Measurements from ENCODE around the gene TMEM147. TPM values are rescaled to one million over a fixed set of nuclear protein-coding genes. Genes with fewer than 3 reads are reported as not detected.

Gene TMEM147
- total and polyA plus RNA-seq, 2 of the 4 experiments (the other 2 are of a cell fraction) = 67.6 to 108 TPM

DNA sequence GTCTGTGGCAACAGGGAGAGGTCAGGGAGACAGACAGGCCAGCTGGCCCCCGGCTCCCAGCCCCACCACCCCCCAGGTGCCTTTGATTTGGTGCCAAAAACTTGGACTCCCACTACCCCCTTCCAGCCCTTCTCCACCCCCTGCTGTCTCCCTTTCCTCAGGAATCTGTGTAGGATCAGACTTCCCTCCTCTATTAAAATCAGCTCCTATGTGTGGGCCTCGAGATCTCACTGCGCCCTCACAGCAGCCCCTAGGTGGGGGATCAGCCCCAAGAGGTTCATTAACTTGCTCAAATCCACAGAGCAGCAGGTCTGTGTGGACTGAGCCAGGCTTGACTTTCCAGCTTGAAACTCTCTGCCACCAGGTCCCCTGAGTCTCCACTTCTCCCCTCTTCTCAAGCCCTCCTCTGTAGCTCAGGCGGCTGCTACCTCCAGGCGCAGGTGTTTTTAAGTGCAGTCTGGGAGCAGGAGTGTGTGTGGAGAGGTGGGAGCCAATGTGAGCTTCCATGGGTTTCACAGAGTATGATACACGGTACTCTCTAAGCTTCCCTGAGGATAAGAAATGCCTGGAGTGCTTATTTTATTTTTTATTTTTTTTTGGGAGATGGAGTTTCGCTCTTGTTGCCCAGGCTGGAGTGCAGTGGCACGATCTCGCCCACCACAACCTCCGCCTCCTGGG, 10.5 kb upstream of the TMEM147 start:
- Histone ChIP-seq H3K27ac (ENCODE audit: insufficient read depth, low read length) (no peak overlapping the region), H2BK5ac (ENCODE audit: low read depth, low read length, poor library complexity, severe bottlenecking) (no peak overlapping the region), H3K4me1 (ENCODE audit: control insufficient read depth, insufficient read depth, low read length) (peaks cover 7% of the 10 kb centered on the region; the same call in 1 of the 2 replicates), H3K4ac (ENCODE audit: low read depth, low read length) (no peak overlapping the region), H3K9ac (ENCODE audit: low read depth, low read length) (no peak overlapping the region), H3K23ac (ENCODE audit: low read depth, low read length) (no peak overlapping the region; the same call in 1 of the 2 replicates), H4K5ac (ENCODE audit: low read depth, low read length) (no peak overlapping the region), H3K9me3 (ENCODE audit: control insufficient read depth, insufficient read depth, low read length) (no peaks in the 10 kb centered on the region), H2AFZ (replicated peaks; ENCODE audit: low read length, poor library complexity) (no peak overlapping the region), H3K27me3 (ENCODE audit: control insufficient read depth, insufficient read depth, low read length) (peaks cover 8% of the 10 kb centered on the region; the same call in 1 of the 2 replicates), H3K18ac (ENCODE audit: low read depth, low read length) (no peak overlapping the region), H2BK15ac (ENCODE audit: low read depth, low read length) (no peak overlapping the region; the same call in 2 of the 3 replicates), H4K20me1 (ENCODE audit: insufficient read depth, low read length) (no peaks in the 10 kb centered on the region), H3K9me1 (ENCODE audit: insufficient read depth, low read length) (peaks cover 5% of the 10 kb centered on the region), H2AK5ac (ENCODE audit: low read depth, low read length) (no peak overlapping the region), H2BK120ac (ENCODE audit: low read depth, low read length) (no peak overlapping the region), H2BK20ac (ENCODE audit: low read depth, low read length) (no peak overlapping the region), H3K79me1 (ENCODE audit: low read depth in 1 of 2, low read length in 2 of 2) (no peaks in the 10 kb centered on the region), H3K14ac (replicated peaks; ENCODE audit: low read depth, low read length) (no peak overlapping the region), H3K56ac (ENCODE audit: extremely low read depth, insufficient read depth, low read length) (no peak overlapping the region), H4K8ac (ENCODE audit: low read depth in 2 of 2, low read length in 2 of 2) (no peak overlapping the region), H3K4me3 (ENCODE audit: insufficient read depth, low read depth, low read length) (no peak overlapping the region), H4K91ac (ENCODE audit: insufficient read depth, low read depth, low read length) (no peak overlapping the region), H3K4me2 (ENCODE audit: low read depth, low read length) (no peak overlapping the region), H3K36me3 (ENCODE audit: control insufficient read depth, insufficient read depth, low read length) (no peaks in the 10 kb centered on the region), H2AK9ac (replicated peaks; ENCODE audit: low read depth, low read length, poor library complexity) (no peak overlapping the region)
- WGBS, 2 experiments (ENCODE audit: extremely low coverage in 2 of 2, insufficient read length in 1 of 2) = 80% methylated on average over 2 of the region's 10 CpGs; no CpG with 5 or more reads in 1 of the 2 experiments
- CTCF ChIA-PET = no interaction called here
- intact Hi-C loops (cut with micrococcal nuclease) = no loop called here
- no TSS peak for BruUV-seq (replicated peaks)
- TF ChIP-seq POLR2A (IDR thresholded peaks at IDR 0.05; ENCODE audit: low read depth, low read length) (no peak), CEBPB (IDR thresholded peaks at IDR 0.05; ENCODE audit: low read depth, low read length) (no peak), MXI1 (IDR thresholded peaks at IDR 0.05; ENCODE audit: borderline replicate concordance, low read depth, low read length) (no peak), MAZ (IDR thresholded peaks at IDR 0.05; ENCODE audit: borderline replicate concordance, low read depth, low read length) (no peak), MAFK (IDR thresholded peaks at IDR 0.05; ENCODE audit: low read depth, low read length) (no peak), CHD1 (IDR thresholded peaks at IDR 0.05; ENCODE audit: low read depth, low read length) (no peak), SMC3 (IDR thresholded peaks at IDR 0.05; ENCODE audit: low read depth, low read length) (no peak), RCOR1 (IDR thresholded peaks at IDR 0.05; ENCODE audit: insufficient replicate concordance, low read length) (no peak), NFE2L2 (IDR thresholded peaks at IDR 0.05; ENCODE audit: low read depth, low read length) (no peak), RAD21 (IDR thresholded peaks at IDR 0.05; ENCODE audit: low read length) (no peak), FOS (IDR thresholded peaks at IDR 0.05; ENCODE audit: low read depth, low read length) (no peak), BHLHE40 (IDR thresholded peaks at IDR 0.05; ENCODE audit: low read depth, low read length) (no peak)
- TF ChIP-seq, protein P1, sequence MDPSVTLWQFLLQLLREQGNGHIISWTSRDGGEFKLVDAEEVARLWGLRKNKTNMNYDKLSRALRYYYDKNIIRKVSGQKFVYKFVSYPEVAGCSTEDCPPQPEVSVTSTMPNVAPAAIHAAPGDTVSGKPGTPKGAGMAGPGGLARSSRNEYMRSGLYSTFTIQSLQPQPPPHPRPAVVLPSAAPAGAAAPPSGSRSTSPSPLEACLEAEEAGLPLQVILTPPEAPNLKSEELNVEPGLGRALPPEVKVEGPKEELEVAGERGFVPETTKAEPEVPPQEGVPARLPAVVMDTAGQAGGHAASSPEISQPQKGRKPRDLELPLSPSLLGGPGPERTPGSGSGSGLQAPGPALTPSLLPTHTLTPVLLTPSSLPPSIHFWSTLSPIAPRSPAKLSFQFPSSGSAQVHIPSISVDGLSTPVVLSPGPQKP (IDR thresholded peaks at IDR 0.05; ENCODE audit: borderline replicate concordance, low read depth, low read length) = no peak
- TF ChIP-seq, protein P2, sequence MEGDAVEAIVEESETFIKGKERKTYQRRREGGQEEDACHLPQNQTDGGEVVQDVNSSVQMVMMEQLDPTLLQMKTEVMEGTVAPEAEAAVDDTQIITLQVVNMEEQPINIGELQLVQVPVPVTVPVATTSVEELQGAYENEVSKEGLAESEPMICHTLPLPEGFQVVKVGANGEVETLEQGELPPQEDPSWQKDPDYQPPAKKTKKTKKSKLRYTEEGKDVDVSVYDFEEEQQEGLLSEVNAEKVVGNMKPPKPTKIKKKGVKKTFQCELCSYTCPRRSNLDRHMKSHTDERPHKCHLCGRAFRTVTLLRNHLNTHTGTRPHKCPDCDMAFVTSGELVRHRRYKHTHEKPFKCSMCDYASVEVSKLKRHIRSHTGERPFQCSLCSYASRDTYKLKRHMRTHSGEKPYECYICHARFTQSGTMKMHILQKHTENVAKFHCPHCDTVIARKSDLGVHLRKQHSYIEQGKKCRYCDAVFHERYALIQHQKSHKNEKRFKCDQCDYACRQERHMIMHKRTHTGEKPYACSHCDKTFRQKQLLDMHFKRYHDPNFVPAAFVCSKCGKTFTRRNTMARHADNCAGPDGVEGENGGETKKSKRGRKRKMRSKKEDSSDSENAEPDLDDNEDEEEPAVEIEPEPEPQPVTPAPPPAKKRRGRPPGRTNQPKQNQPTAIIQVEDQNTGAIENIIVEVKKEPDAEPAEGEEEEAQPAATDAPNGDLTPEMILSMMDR (conservative IDR thresholded peaks at IDR 0.05; ENCODE audit: low read depth, low read length) = no peak
- TF ChIP-seq, protein P3, sequence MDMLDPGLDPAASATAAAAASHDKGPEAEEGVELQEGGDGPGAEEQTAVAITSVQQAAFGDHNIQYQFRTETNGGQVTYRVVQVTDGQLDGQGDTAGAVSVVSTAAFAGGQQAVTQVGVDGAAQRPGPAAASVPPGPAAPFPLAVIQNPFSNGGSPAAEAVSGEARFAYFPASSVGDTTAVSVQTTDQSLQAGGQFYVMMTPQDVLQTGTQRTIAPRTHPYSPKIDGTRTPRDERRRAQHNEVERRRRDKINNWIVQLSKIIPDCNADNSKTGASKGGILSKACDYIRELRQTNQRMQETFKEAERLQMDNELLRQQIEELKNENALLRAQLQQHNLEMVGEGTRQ (IDR thresholded peaks at IDR 0.05; ENCODE audit: low read depth, low read length) = no peak
- in situ Hi-C loops (cut with MboI; ENCODE audit: low sequenced_read_pairs) = no loop called here
- POLR2A ChIA-PET (ENCODE audit: unreplicated experiment) = no interaction called here
- no peak for ATAC-seq (ENCODE audit: low read depth)
- DNase-seq = no peak
- dilution Hi-C loops (cut with HindIII; ENCODE audit: low sequenced_read_pairs, unreplicated experiment) = no loop called here
